CD4-positive, alpha-beta T cell (primary cell): ENCODE results near the gene DLG5. TPM values are rescaled to one million over a fixed set of nuclear protein-coding genes. Genes with fewer than 3 reads are reported as not detected.
A peak's percentile ranks its signal among the peaks of the same experiment; 100 is the strongest.

ENCODE experiments used
- ATAC-seq: fragments of 200-7000 bp; cut with Tn5 transposase; one replicate; pipeline ENCODE4 v1.10.0; 2022; ENCODE audit warnings: mild to moderate bottlenecking; ENCODE audit not compliant: poor library complexity
- CTCF ChIA-PET: fragments of 350-600 bp; sonication (Branson Sonifier 250); formaldehyde crosslinking; loops from one replicate; lab custom pipeline; 2021; ENCODE audit warnings: antibody characterized with exemption, inconsistent platforms; lab: Charles Lee
- POLR2A ChIA-PET: fragments of 350-600 bp; sonication (Branson Sonifier 250); formaldehyde crosslinking; loops from one replicate; lab custom pipeline; 2021; ENCODE audit warnings: antibody characterized with exemption, inconsistent platforms; lab: Charles Lee
- DNase-seq, 14 experiments: peaks; one replicate each; pipeline ENCODE4 v3.0.0-alpha.2; 2013 to 2020; ENCODE audit warnings: mixed read lengths in 2 of 14
- H3K27ac ChIP-seq, 2 donors: one replicate each; pipeline versions ENCODE4 v1.5.1 to v1.7.0; 2013; ENCODE audit warnings: low read length in 2 of 2, low read depth in 1 of 2, mild to moderate bottlenecking in 1 of 2
- H3K27me3 ChIP-seq, 2 experiments: 1 replicate in 1 of 2; 2 replicates in 1 of 2; pipeline versions ENCODE4 v1.6.1 to v1.7.0; 2013; ENCODE audit warnings: low read length in 2 of 2, control low read depth in 1 of 2, mild to moderate bottlenecking in 1 of 2, moderate library complexity in 1 of 2; ENCODE audit not compliant: insufficient read depth in 2 of 2, control insufficient read depth in 1 of 2
- H3K36me3 ChIP-seq: one replicate; pipeline ENCODE4 v1.6.1; 2013; ENCODE audit warnings: low read length, control low read depth; ENCODE audit not compliant: insufficient read depth
- H3K4me1 ChIP-seq: one replicate; pipeline ENCODE4 v1.6.1; 2013; ENCODE audit warnings: low read length, control low read depth; ENCODE audit not compliant: insufficient read depth
- H3K4me3 ChIP-seq: one replicate; pipeline ENCODE4 v1.5.1; 2013; ENCODE audit warnings: mild to moderate bottlenecking, low read length, moderate library complexity
- H3K9me3 ChIP-seq, 2 experiments: 1 replicate in 1 of 2; 2 replicates in 1 of 2; pipeline versions ENCODE4 v1.6.1 to v1.7.0; 2013; ENCODE audit warnings: low read length in 2 of 2, mild to moderate bottlenecking in 2 of 2, control low read depth in 1 of 2, moderate library complexity in 1 of 2; ENCODE audit not compliant: control insufficient read depth in 1 of 2, insufficient read depth in 1 of 2
- H3K27ac Mint-ChIP-seq: one replicate; pipeline ENCODE4 v1.8.0; 2020; ENCODE audit warnings: mixed read lengths
- H3K27me3 Mint-ChIP-seq: one replicate; pipeline ENCODE4 v1.8.0; 2021; ENCODE audit warnings: mixed read lengths
- H3K36me3 Mint-ChIP-seq: one replicate; pipeline ENCODE4 v1.8.0; 2021; ENCODE audit warnings: low read depth, mixed read lengths
- H3K4me1 Mint-ChIP-seq: one replicate; pipeline ENCODE4 v1.8.0; 2021; ENCODE audit warnings: low read depth, mixed read lengths
- H3K4me3 Mint-ChIP-seq: one replicate; pipeline ENCODE4 v1.8.0; 2020; ENCODE audit warnings: mild to moderate bottlenecking, mixed read lengths
- H3K9me3 Mint-ChIP-seq: one replicate; pipeline ENCODE4 v1.8.0; 2020; ENCODE audit warnings: mixed read lengths
- intact Hi-C, 2 experiments: fragments of 100-400 bp; cut with DNase I in 1 of 2; cut with micrococcal nuclease in 1 of 2; formaldehyde crosslinking; loops; one replicate each; pipeline versions ENCODE4 v1.15.1 to v1.9.0; 2023 to 2025; cut with DNase I, micrococcal nuclease
- total RNA-seq, 174 experiments: library from RNA in 2 of 174; stranded (reverse) in 2 of 174; gene quantifications; one replicate each; pipeline ENCODE4 v1.2.3 and lab custom pipeline; 2021 to 2026
- TF ChIP-seq, protein P1 (sequence below): fragments of 200-600 bp; IDR thresholded peaks from one replicate; pipeline ENCODE4 v1.8.0; 2022; ENCODE audit warnings: antibody characterized with exemption, mild to moderate bottlenecking

DLG5 gene
- total RNA-seq, 2 experiments from 2014 or later, result 7.1 to 7.4 TPM

DNA sequence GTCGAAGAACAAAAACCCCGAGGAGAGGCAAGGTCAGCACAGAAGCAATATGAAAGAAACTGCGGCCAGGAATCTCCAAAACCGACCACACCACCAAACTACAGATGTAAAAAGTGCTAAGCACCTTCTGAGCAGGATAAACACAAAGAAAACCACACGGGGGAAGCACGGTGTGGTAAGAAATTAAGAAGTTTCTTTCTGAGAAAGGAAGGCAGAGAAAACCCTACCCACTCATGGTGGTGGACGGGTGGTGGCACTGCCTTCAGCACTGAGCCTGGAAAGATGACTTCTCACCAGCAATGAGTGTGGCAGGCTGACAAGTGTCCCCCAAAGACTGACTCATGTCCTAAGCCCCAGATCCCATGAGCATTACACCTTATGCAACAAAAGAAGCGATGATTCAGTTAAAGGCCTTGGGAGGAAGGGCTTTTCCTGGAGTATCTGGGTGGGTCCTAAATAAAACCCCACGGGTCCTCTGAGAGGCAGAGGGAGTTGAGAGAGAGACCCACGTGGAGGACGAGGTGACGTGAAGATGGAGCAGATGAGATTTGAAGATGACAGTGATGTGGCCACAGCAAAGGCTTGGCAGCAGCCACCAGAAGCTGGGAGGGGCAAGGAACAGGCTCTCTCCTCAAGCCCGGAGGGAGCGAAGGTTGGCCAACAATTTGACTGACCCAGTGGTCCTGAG is 124.9 kb downstream of the DLG5 start:
- Mint-ChIP-seq H3K4me3 (no peak overlapping the region), H3K27ac (peak overlapping the region; percentile 72), H3K27me3 (no peaks in the 10 kb centered on the region), H3K4me1 (peaks cover 20% of the 10 kb centered on the region), H3K9me3 (no peaks in the 10 kb centered on the region), H3K36me3 (no peaks in the 10 kb centered on the region)
- TF ChIP-seq, protein P1, sequence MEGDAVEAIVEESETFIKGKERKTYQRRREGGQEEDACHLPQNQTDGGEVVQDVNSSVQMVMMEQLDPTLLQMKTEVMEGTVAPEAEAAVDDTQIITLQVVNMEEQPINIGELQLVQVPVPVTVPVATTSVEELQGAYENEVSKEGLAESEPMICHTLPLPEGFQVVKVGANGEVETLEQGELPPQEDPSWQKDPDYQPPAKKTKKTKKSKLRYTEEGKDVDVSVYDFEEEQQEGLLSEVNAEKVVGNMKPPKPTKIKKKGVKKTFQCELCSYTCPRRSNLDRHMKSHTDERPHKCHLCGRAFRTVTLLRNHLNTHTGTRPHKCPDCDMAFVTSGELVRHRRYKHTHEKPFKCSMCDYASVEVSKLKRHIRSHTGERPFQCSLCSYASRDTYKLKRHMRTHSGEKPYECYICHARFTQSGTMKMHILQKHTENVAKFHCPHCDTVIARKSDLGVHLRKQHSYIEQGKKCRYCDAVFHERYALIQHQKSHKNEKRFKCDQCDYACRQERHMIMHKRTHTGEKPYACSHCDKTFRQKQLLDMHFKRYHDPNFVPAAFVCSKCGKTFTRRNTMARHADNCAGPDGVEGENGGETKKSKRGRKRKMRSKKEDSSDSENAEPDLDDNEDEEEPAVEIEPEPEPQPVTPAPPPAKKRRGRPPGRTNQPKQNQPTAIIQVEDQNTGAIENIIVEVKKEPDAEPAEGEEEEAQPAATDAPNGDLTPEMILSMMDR, result no peak
- POLR2A ChIA-PET, result no interaction called here
- DNase-seq (peak in 9 of 14 experiments; percentile 8 to 82 (median 36)), ATAC-seq (peak; percentile 76)
- intact Hi-C loops, result loop anchor here in 1 of 2 experiments (2.0 kb wide), 1 partner anchor 35 kb away; no protein-coding TSS in a partner anchor
- Histone ChIP-seq H3K4me1 (peaks cover 29% of the 10 kb centered on the region), H3K36me3 (no peaks in the 10 kb centered on the region), H3K9me3 (no peaks in the 10 kb centered on the region), H3K27ac (peak overlapping the region in 1 of 2 donors; percentile 54), H3K4me3 (no peak overlapping the region), H3K27me3 (no peaks in the 10 kb centered on the region)
- CTCF ChIA-PET, result no interaction called here

DNA sequence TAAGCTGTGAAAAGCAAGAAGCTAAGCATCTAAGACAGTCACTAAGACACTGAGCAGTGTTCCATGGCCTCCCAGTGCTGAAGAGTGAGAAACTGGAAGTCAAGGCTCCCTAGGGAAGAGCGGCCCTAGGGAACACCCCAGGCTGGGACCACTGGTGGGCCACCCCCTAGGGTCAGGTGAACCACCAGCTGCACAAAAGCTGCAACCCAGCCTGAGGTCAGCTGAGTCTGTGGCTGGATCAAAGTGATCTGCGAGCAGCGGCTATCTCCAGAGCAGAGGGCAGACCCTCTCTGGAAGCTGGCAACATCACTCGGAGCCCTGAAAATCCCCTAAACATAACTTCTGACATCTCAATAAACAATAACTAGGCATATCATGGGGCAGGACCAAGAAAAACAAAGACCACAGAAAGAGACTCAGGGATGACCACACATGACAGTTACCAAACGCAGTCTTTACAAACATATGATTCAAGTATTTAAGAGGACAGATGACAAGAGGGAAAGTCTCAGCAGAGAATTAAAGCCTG is 125.8 kb downstream of the DLG5 start:
- intact Hi-C loops, result loop anchor here in 1 of 2 experiments (2.0 kb wide), 1 partner anchor 36 kb away; no protein-coding TSS in a partner anchor
- Mint-ChIP-seq H3K4me3 (no peak overlapping the region), H3K27ac (peak overlapping the region; percentile 72), H3K4me1 (peaks cover 20% of the 10 kb centered on the region), H3K36me3 (no peaks in the 10 kb centered on the region), H3K9me3 (no peaks in the 10 kb centered on the region), H3K27me3 (no peaks in the 10 kb centered on the region)
- no peaks in the 10 kb centered on the region for H3K27me3 ChIP-seq
- no peak for ATAC-seq
- H3K27ac ChIP-seq, result no peak overlapping the region
- TF ChIP-seq, protein P1, result no peak
- POLR2A ChIA-PET, result no interaction called here
- no peaks in the 10 kb centered on the region for H3K36me3 ChIP-seq
- peaks cover 29% of the 10 kb centered on the region for H3K4me1 ChIP-seq
- CTCF ChIA-PET, result no interaction called here
- no peak overlapping the region for H3K4me3 ChIP-seq
- no peak for DNase-seq
- H3K9me3 ChIP-seq, result no peaks in the 10 kb centered on the region

DNA sequence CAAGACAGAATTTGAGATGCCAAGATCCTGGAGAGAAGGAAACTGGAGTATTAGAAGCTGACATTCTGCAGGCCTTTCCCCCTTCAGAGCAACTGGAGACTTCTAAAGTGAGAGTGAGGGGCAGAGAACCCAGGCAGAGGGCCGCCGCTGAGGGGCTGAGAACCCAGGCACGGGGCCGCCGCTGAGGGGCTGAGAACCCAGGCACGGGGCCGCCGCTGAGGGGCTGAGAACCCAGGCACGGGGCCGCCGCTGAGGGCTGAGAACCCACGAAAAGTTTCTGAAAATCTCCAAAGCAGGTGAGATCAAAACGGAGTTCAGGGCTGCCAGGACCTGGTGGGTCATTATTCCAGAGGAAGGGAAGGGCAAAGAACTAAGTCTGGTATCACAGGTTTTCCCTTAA is 126.2 kb downstream of the DLG5 start:
- no peaks in the 10 kb centered on the region for H3K9me3 Mint-ChIP-seq
- CTCF ChIA-PET, result no interaction called here
- H3K4me1 Mint-ChIP-seq, result peaks cover 20% of the 10 kb centered on the region
- peaks cover 29% of the 10 kb centered on the region for H3K4me1 ChIP-seq
- H3K27me3 Mint-ChIP-seq, result no peaks in the 10 kb centered on the region
- H3K4me3 Mint-ChIP-seq, result no peak overlapping the region
- H3K4me3 ChIP-seq, result no peak overlapping the region
- H3K36me3 ChIP-seq, result no peaks in the 10 kb centered on the region
- H3K27ac Mint-ChIP-seq, result no peak overlapping the region
- H3K9me3 ChIP-seq, result no peaks in the 10 kb centered on the region
- no peaks in the 10 kb centered on the region for H3K27me3 ChIP-seq
- no peaks in the 10 kb centered on the region for H3K36me3 Mint-ChIP-seq
- no peak for DNase-seq
- TF ChIP-seq, protein P1, result no peak
- POLR2A ChIA-PET, result no interaction called here
- H3K27ac ChIP-seq, result no peak overlapping the region
- no peak for ATAC-seq
- intact Hi-C loops, result loop anchor here in 1 of 2 experiments (2.0 kb wide), 1 partner anchor 36 kb away; no protein-coding TSS in a partner anchor
